ENCODE data around the gene TRPM8.

DNA sequence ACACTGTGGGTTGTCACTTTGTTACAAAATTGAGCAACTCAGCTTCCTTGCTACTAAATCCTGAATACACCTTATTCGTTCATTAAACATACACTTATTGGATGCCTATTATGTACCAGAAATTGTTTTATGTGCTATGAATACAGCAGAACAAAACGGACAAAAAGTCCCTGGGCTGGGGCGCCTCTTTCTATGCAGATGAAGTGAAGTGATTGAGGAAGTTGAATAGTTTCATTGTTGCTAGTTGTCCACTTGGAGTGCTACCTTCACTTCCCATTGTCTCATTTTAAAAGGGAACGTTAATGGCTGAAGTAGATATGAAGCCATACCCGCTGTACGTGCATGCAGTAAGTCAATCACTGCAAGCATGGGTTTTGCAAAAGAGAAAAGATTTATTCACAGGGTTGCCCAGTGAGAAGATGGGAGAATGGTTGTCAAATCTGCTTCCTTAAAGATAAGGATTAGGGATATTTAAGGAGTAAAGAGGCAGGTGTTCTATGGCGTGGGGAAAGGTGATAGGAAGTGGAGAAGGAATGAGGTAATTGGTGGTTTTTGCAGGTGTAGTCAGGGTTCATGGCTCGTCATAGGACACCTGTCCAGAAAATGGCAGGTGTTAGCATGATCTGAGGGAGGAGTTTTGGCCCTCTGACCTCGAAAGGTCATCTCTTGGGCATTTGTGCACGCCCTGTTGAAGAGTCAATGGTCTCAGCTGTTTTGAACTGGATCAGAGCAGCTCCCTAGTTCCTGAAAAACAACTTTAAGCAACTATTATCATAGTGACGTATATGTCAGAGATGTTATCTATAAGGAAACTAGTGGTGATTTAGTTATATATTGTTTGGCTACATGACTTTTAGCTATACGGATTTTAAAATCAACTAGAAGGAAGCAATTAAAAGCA, 23.5 kb downstream of the TRPM8 start:
- no peak for TF ChIP-seq EZH2 (IDR thresholded peaks at IDR 0.05; ENCODE audit: insufficient read depth, poor library complexity, severe bottlenecking)
- no peak for TF ChIP-seq EZH2phosphoT487 (IDR thresholded peaks at IDR 0.05; ENCODE audit: insufficient read depth, low read depth)

Measured in GM23248 (cell line).